ENCODE measurements around the gene SRRM5.

Gene SRRM5

GRCh38 chr19:43631491-43631890, 19.6 kb downstream of the SRRM5 start:
- H3K36me3 ChIP-seq (ENCODE audit: low read length) = no peaks in the 10 kb centered on the region
- H3K4me2 ChIP-seq (ENCODE audit: low read depth, low read length, poor library complexity, severe bottlenecking) = no peak overlapping the region
- H2AFZ ChIP-seq (ENCODE audit: low read depth, low read length, severe bottlenecking) = no peak overlapping the region
- H3K27me3 ChIP-seq (ENCODE audit: low read length) = no peaks in the 10 kb centered on the region
- H3K27ac ChIP-seq (ENCODE audit: low read depth, low read length) = no peak overlapping the region
- no peak for TF ChIP-seq EZH2phosphoT487 (conservative IDR thresholded peaks at IDR 0.05; ENCODE audit: low read length)
- no peak for TF ChIP-seq CTCF (IDR thresholded peaks at IDR 0.05; ENCODE audit: insufficient read depth, low read length, poor library complexity, severe bottlenecking)
- H3K9me3 ChIP-seq (ENCODE audit: insufficient read depth, low read length) = no peaks in the 10 kb centered on the region
- no peaks in the 10 kb centered on the region for H3K9me2 ChIP-seq (replicated peaks; ENCODE audit: insufficient read depth, low read length)
- no peaks in the 10 kb centered on the region for H3K79me2 ChIP-seq (ENCODE audit: insufficient read depth, low read length)
- H3K9ac ChIP-seq (ENCODE audit: low read length) = no peak overlapping the region
- no peak overlapping the region for H3K4me3 ChIP-seq (ENCODE audit: insufficient read depth, low read length, poor library complexity, severe bottlenecking)
- no peaks in the 10 kb centered on the region for H4K20me1 ChIP-seq (ENCODE audit: low read depth, low read length)
- no peaks in the 10 kb centered on the region for H3F3A ChIP-seq (ENCODE audit: insufficient read depth)

GRCh38 chr19:43633520-43633919, 21.6 kb downstream of the SRRM5 start:
- Histone ChIP-seq H3K9me2 (replicated peaks; ENCODE audit: insufficient read depth, low read length) (no peaks in the 10 kb centered on the region), H3K27ac (ENCODE audit: low read depth, low read length) (no peak overlapping the region), H3F3A (ENCODE audit: insufficient read depth) (no peaks in the 10 kb centered on the region), H3K36me3 (ENCODE audit: low read length) (no peaks in the 10 kb centered on the region), H3K79me2 (ENCODE audit: insufficient read depth, low read length) (no peaks in the 10 kb centered on the region), H3K4me2 (ENCODE audit: low read depth, low read length, poor library complexity, severe bottlenecking) (no peak overlapping the region), H2AFZ (ENCODE audit: low read depth, low read length, severe bottlenecking) (no peak overlapping the region), H3K9me3 (ENCODE audit: insufficient read depth, low read length) (no peaks in the 10 kb centered on the region), H4K20me1 (ENCODE audit: low read depth, low read length) (no peaks in the 10 kb centered on the region), H3K9ac (ENCODE audit: low read length) (no peak overlapping the region), H3K4me3 (ENCODE audit: insufficient read depth, low read length, poor library complexity, severe bottlenecking) (no peak overlapping the region), H3K27me3 (ENCODE audit: low read length) (no peaks in the 10 kb centered on the region)
- TF ChIP-seq CTCF (IDR thresholded peaks at IDR 0.05; ENCODE audit: insufficient read depth, low read length, poor library complexity, severe bottlenecking) (no peak), EZH2phosphoT487 (conservative IDR thresholded peaks at IDR 0.05; ENCODE audit: low read length) (no peak)

GRCh38 chr19:43634068-43634467, 22.2 kb downstream of the SRRM5 start:
- Histone ChIP-seq H3K4me2 (ENCODE audit: low read depth, low read length, poor library complexity, severe bottlenecking) (no peak overlapping the region), H3K9me2 (replicated peaks; ENCODE audit: insufficient read depth, low read length) (no peaks in the 10 kb centered on the region), H3K79me2 (ENCODE audit: insufficient read depth, low read length) (no peaks in the 10 kb centered on the region), H3K9ac (ENCODE audit: low read length) (no peak overlapping the region), H2AFZ (ENCODE audit: low read depth, low read length, severe bottlenecking) (no peak overlapping the region), H4K20me1 (ENCODE audit: low read depth, low read length) (no peaks in the 10 kb centered on the region), H3K4me3 (ENCODE audit: insufficient read depth, low read length, poor library complexity, severe bottlenecking) (no peak overlapping the region), H3F3A (ENCODE audit: insufficient read depth) (no peaks in the 10 kb centered on the region), H3K36me3 (ENCODE audit: low read length) (no peaks in the 10 kb centered on the region), H3K27me3 (ENCODE audit: low read length) (no peaks in the 10 kb centered on the region), H3K9me3 (ENCODE audit: insufficient read depth, low read length) (no peaks in the 10 kb centered on the region), H3K27ac (ENCODE audit: low read depth, low read length) (no peak overlapping the region)
- TF ChIP-seq EZH2phosphoT487 (conservative IDR thresholded peaks at IDR 0.05; ENCODE audit: low read length) = no peak
- no peak for TF ChIP-seq CTCF (IDR thresholded peaks at IDR 0.05; ENCODE audit: insufficient read depth, low read length, poor library complexity, severe bottlenecking)

GRCh38 chr19:43634506-43634871, 22.6 kb downstream of the SRRM5 start:
- H3K27me3 ChIP-seq (ENCODE audit: low read length) = no peaks in the 10 kb centered on the region
- no peaks in the 10 kb centered on the region for H3K9me3 ChIP-seq (ENCODE audit: insufficient read depth, low read length)
- H3K9ac ChIP-seq (ENCODE audit: low read length) = no peak overlapping the region
- H2AFZ ChIP-seq (ENCODE audit: low read depth, low read length, severe bottlenecking) = no peak overlapping the region
- no peak overlapping the region for H3K4me3 ChIP-seq (ENCODE audit: insufficient read depth, low read length, poor library complexity, severe bottlenecking)
- no peaks in the 10 kb centered on the region for H3F3A ChIP-seq (ENCODE audit: insufficient read depth)
- H3K79me2 ChIP-seq (ENCODE audit: insufficient read depth, low read length) = no peaks in the 10 kb centered on the region
- H3K36me3 ChIP-seq (ENCODE audit: low read length) = no peaks in the 10 kb centered on the region
- H3K4me2 ChIP-seq (ENCODE audit: low read depth, low read length, poor library complexity, severe bottlenecking) = no peak overlapping the region
- H4K20me1 ChIP-seq (ENCODE audit: low read depth, low read length) = no peaks in the 10 kb centered on the region
- no peak overlapping the region for H3K27ac ChIP-seq (ENCODE audit: low read depth, low read length)
- TF ChIP-seq CTCF (IDR thresholded peaks at IDR 0.05; ENCODE audit: insufficient read depth, low read length, poor library complexity, severe bottlenecking) (no peak), EZH2phosphoT487 (conservative IDR thresholded peaks at IDR 0.05; ENCODE audit: low read length) (no peak)
- H3K9me2 ChIP-seq (replicated peaks; ENCODE audit: insufficient read depth, low read length) = no peaks in the 10 kb centered on the region

All from SU-DHL-6 (cell line).